OCI-LY3 (cell line): ENCODE data around the gene REC114.

Experiments used
- CTCF ChIP-seq: fragments of 200-600, 300-600 bp; sonication (generic); IDR thresholded peaks from 2 replicates; pipeline ENCODE4 v1.5.1; 2014; ENCODE audit warnings: antibody characterized with exemption, low read length, low read depth
- EZH2phosphoT487 ChIP-seq: fragments of 200-600 bp; shearing (Covaris generic); IDR thresholded peaks from 2 replicates; pipeline ENCODE4 v1.6.1; 2018; ENCODE audit warnings: antibody characterized with exemption, mixed run types, low read depth

- TF ChIP-seq CTCF (no peak), EZH2phosphoT487 (no peak)
Measured at GRCh38 chr15:73457334-73457733, 14.4 kb downstream of the REC114 start.
